ENCODE results near the gene SLIT1.

The SLIT1 gene

GRCh38 chr10:97228775-97229157, 43.0 kb upstream of the SLIT1 start:
- no peak overlapping the region for H3K4me2 ChIP-seq (ENCODE audit: low read length)
- no peak overlapping the region for H3K4ac ChIP-seq (ENCODE audit: low read depth, low read length)
- no peak overlapping the region for H2BK15ac ChIP-seq (replicated peaks; ENCODE audit: low read depth)
- no peak overlapping the region for H3K56ac ChIP-seq (ENCODE audit: low read length)
- no peak overlapping the region for H2AK5ac ChIP-seq (ENCODE audit: low read length)
- H3K79me2 ChIP-seq (ENCODE audit: control insufficient read depth, insufficient read depth, low read length), result no peaks in the 10 kb centered on the region
- H3K9ac ChIP-seq (ENCODE audit: low read length), result no peak overlapping the region
- no peak overlapping the region for H3K4me3 ChIP-seq (ENCODE audit: low read length)
- no CpG with 5 or more reads among the region's 1 CpG for WGBS (ENCODE audit: extremely low coverage, insufficient coverage, low lambda C conversion rate)
- H3K18ac ChIP-seq (ENCODE audit: low read length), result no peak overlapping the region
- no peaks in the 10 kb centered on the region for H3K4me1 ChIP-seq (ENCODE audit: control insufficient read depth, low read depth, low read length)
- H3K23ac ChIP-seq (ENCODE audit: low read length), result no peak overlapping the region
- no peak overlapping the region for H2BK5ac ChIP-seq (ENCODE audit: low read length)
- H2BK120ac ChIP-seq (ENCODE audit: low read depth, low read length), result no peak overlapping the region
- H3K79me1 ChIP-seq (ENCODE audit: low read length), result no peaks in the 10 kb centered on the region
- no peak overlapping the region for H3K27ac ChIP-seq (ENCODE audit: low read depth, low read length)
- no peak overlapping the region for H4K5ac ChIP-seq (ENCODE audit: low read length)
- no peaks in the 10 kb centered on the region for H3K27me3 ChIP-seq (ENCODE audit: insufficient read depth, low read length, poor library complexity)
- DNase-seq, result no peak
- H3K36me3 ChIP-seq (ENCODE audit: control insufficient read depth, insufficient read depth, low read length), result peaks cover 1% of the 10 kb centered on the region
- H4K8ac ChIP-seq (ENCODE audit: low read depth, low read length), result no peak overlapping the region

- Histone ChIP-seq H3K27me3 (ENCODE audit: insufficient read depth, low read length, poor library complexity) (no peaks in the 10 kb centered on the region), H3K4me3 (ENCODE audit: low read length) (no peak overlapping the region), H3K9ac (ENCODE audit: low read length) (no peak overlapping the region), H3K79me1 (ENCODE audit: low read length) (no peaks in the 10 kb centered on the region), H3K23ac (ENCODE audit: low read length) (no peak overlapping the region), H3K4ac (ENCODE audit: low read depth, low read length) (no peak overlapping the region), H3K18ac (ENCODE audit: low read length) (no peak overlapping the region), H3K4me2 (ENCODE audit: low read length) (no peak overlapping the region), H3K4me1 (ENCODE audit: control insufficient read depth, low read depth, low read length) (peaks cover under 1% of the 10 kb centered on the region), H2BK15ac (replicated peaks; ENCODE audit: low read depth) (no peak overlapping the region), H2BK120ac (ENCODE audit: low read depth, low read length) (no peak overlapping the region), H2AK5ac (ENCODE audit: low read length) (no peak overlapping the region), H3K56ac (ENCODE audit: low read length) (no peak overlapping the region), H3K79me2 (ENCODE audit: control insufficient read depth, insufficient read depth, low read length) (no peaks in the 10 kb centered on the region), H3K36me3 (ENCODE audit: control insufficient read depth, insufficient read depth, low read length) (peaks cover 1% of the 10 kb centered on the region), H2BK5ac (ENCODE audit: low read length) (no peak overlapping the region), H4K5ac (ENCODE audit: low read length) (no peak overlapping the region), H4K8ac (ENCODE audit: low read depth, low read length) (no peak overlapping the region), H3K27ac (ENCODE audit: low read depth, low read length) (no peak overlapping the region)
- no CpG with 5 or more reads among the region's 3 CpGs for WGBS (ENCODE audit: extremely low coverage, insufficient coverage, low lambda C conversion rate)
- no peak for DNase-seq
Observed at GRCh38 chr10:97228130-97228774, 42.5 kb upstream of the SLIT1 start.

GRCh38 chr10:97226398-97226797, 40.6 kb upstream of the SLIT1 start:
- H3K4me3 ChIP-seq (ENCODE audit: low read length), result no peak overlapping the region
- WGBS (ENCODE audit: extremely low coverage, insufficient coverage, low lambda C conversion rate), result no CpG with 5 or more reads among the region's 4 CpGs

DNA sequence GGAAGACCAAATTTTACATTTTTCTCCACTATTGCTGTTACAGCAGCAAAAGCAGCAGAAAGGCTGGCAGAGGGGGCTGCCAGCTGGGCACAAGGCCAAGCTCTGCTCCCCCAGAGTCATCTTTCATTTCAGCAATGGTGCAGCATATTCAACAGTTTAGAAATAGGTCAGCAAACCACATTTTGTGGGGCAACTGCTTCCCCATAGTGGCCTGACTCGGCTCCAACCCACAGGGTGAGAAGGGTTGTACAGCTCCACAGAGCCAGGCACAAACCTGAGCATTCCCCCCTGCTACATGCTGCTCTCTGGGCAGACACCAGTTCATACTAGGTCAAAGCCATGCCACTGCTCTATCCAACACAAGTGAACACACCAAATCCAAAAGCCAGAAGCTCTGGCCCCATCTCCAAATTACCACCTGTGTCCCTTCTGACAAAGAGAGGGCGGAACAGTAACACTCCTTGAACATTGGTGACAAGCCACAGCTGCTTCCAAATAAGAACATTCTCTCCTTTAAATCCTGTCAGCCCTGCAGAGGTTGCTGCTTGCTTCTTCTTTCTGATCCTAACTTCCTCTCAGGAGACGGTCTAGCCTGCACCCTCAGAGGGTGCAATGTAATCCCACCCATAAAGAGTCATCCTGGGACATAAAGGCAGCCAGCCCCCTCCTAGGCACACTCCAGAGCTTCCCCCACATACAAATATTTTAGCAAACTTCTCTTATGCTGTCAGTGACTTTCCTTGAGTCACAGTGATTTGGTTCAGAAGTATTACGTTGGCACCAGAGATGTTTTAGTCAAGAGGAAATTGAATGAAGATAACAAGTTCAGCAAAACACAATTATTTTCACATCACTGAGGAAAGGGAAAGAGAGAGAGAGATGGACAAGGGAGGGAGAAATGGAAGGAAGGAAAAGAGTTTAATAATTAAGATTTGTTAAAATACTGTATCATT, 39.0 kb upstream of the SLIT1 start:
- no peak overlapping the region for H2BK15ac ChIP-seq (replicated peaks; ENCODE audit: low read depth)
- H3K4me2 ChIP-seq (ENCODE audit: low read length), result no peak overlapping the region
- H3K18ac ChIP-seq (ENCODE audit: low read length), result no peak overlapping the region
- H4K5ac ChIP-seq (ENCODE audit: low read length), result no peak overlapping the region
- H3K9ac ChIP-seq (ENCODE audit: low read length), result no peak overlapping the region
- H3K27ac ChIP-seq (ENCODE audit: low read depth, low read length), result no peak overlapping the region
- no CpG with 5 or more reads among the region's 4 CpGs for WGBS (ENCODE audit: extremely low coverage, insufficient coverage, low lambda C conversion rate)
- H3K27me3 ChIP-seq (ENCODE audit: insufficient read depth, low read length, poor library complexity), result no peaks in the 10 kb centered on the region
- peaks cover 10% of the 10 kb centered on the region for H3K4me1 ChIP-seq (ENCODE audit: control insufficient read depth, low read depth, low read length)
- H3K23ac ChIP-seq (ENCODE audit: low read length), result no peak overlapping the region
- no peak overlapping the region for H2AK5ac ChIP-seq (ENCODE audit: low read length)
- H4K8ac ChIP-seq (ENCODE audit: low read depth, low read length), result no peak overlapping the region
- H2BK120ac ChIP-seq (ENCODE audit: low read depth, low read length), result no peak overlapping the region
- H3K4ac ChIP-seq (ENCODE audit: low read depth, low read length), result no peak overlapping the region
- no peak overlapping the region for H3K56ac ChIP-seq (ENCODE audit: low read length)
- H3K79me2 ChIP-seq (ENCODE audit: control insufficient read depth, insufficient read depth, low read length), result no peaks in the 10 kb centered on the region
- no peak overlapping the region for H2BK5ac ChIP-seq (ENCODE audit: low read length)
- DNase-seq, result no peak
- no peaks in the 10 kb centered on the region for H3K79me1 ChIP-seq (ENCODE audit: low read length)
- H3K4me3 ChIP-seq (ENCODE audit: low read length), result no peak overlapping the region
- peaks cover 1% of the 10 kb centered on the region for H3K36me3 ChIP-seq (ENCODE audit: control insufficient read depth, insufficient read depth, low read length)

More at GRCh38 chr10:97226398-97226797, 40.6 kb upstream of the SLIT1 start:
- Histone ChIP-seq H3K27me3 (ENCODE audit: insufficient read depth, low read length, poor library complexity) (no peaks in the 10 kb centered on the region), H2BK120ac (ENCODE audit: low read depth, low read length) (no peak overlapping the region), H2BK5ac (ENCODE audit: low read length) (no peak overlapping the region), H3K4ac (ENCODE audit: low read depth, low read length) (no peak overlapping the region), H4K8ac (ENCODE audit: low read depth, low read length) (no peak overlapping the region), H3K18ac (ENCODE audit: low read length) (no peak overlapping the region), H2BK15ac (replicated peaks; ENCODE audit: low read depth) (no peak overlapping the region), H3K9ac (ENCODE audit: low read length) (no peak overlapping the region), H3K4me2 (ENCODE audit: low read length) (no peak overlapping the region), H3K23ac (ENCODE audit: low read length) (no peak overlapping the region), H2AK5ac (ENCODE audit: low read length) (no peak overlapping the region), H3K36me3 (ENCODE audit: control insufficient read depth, insufficient read depth, low read length) (peaks cover 1% of the 10 kb centered on the region), H3K27ac (ENCODE audit: low read depth, low read length) (no peak overlapping the region), H3K79me2 (ENCODE audit: control insufficient read depth, insufficient read depth, low read length) (no peaks in the 10 kb centered on the region), H3K56ac (ENCODE audit: low read length) (no peak overlapping the region), H3K4me1 (ENCODE audit: control insufficient read depth, low read depth, low read length) (peaks cover 10% of the 10 kb centered on the region), H4K5ac (ENCODE audit: low read length) (no peak overlapping the region), H3K79me1 (ENCODE audit: low read length) (no peaks in the 10 kb centered on the region)
- DNase-seq, result no peak

- H2AK5ac ChIP-seq (ENCODE audit: low read length), result no peak overlapping the region
- peak overlapping the region; percentile 12 for H3K56ac ChIP-seq (ENCODE audit: low read length)
- H2BK120ac ChIP-seq (ENCODE audit: low read depth, low read length), result no peak overlapping the region
- H3K27ac ChIP-seq (ENCODE audit: low read depth, low read length), result no peak overlapping the region
- H4K8ac ChIP-seq (ENCODE audit: low read depth, low read length), result no peak overlapping the region
- H2BK15ac ChIP-seq (replicated peaks; ENCODE audit: low read depth), result no peak overlapping the region
- no peaks in the 10 kb centered on the region for H3K79me2 ChIP-seq (ENCODE audit: control insufficient read depth, insufficient read depth, low read length)
- H3K4ac ChIP-seq (ENCODE audit: low read depth, low read length), result no peak overlapping the region
- WGBS (ENCODE audit: extremely low coverage, insufficient coverage, low lambda C conversion rate), result no CpG with 5 or more reads among the region's 6 CpGs
- no peaks in the 10 kb centered on the region for H3K36me3 ChIP-seq (ENCODE audit: control insufficient read depth, insufficient read depth, low read length)
- no peak overlapping the region for H3K18ac ChIP-seq (ENCODE audit: low read length)
- peak; percentile 96 for DNase-seq
- H2BK5ac ChIP-seq (ENCODE audit: low read length), result no peak overlapping the region
- no peak overlapping the region for H4K5ac ChIP-seq (ENCODE audit: low read length)
- peaks cover 10% of the 10 kb centered on the region for H3K4me1 ChIP-seq (ENCODE audit: control insufficient read depth, low read depth, low read length)
- H3K79me1 ChIP-seq (ENCODE audit: low read length), result no peaks in the 10 kb centered on the region
- H3K23ac ChIP-seq (ENCODE audit: low read length), result no peak overlapping the region
- no peak overlapping the region for H3K4me2 ChIP-seq (ENCODE audit: low read length)
- no peak overlapping the region for H3K4me3 ChIP-seq (ENCODE audit: low read length)
- no peak overlapping the region for H3K9ac ChIP-seq (ENCODE audit: low read length)
- no peaks in the 10 kb centered on the region for H3K27me3 ChIP-seq (ENCODE audit: insufficient read depth, low read length, poor library complexity)
Observed at GRCh38 chr10:97222326-97222961, 36.7 kb upstream of the SLIT1 start.
